ENCODE data around the gene PYGO2. TPM values are rescaled to one million over a fixed set of nuclear protein-coding genes. Genes with fewer than 3 reads are reported as not detected.

The PYGO2 gene
- total and polyA plus RNA-seq, 3 experiments from 2014 or later = 34.2 to 42.6 (median 35.3) TPM

- H3K36me3 ChIP-seq (ENCODE audit: insufficient read depth, low read length) = no peaks in the 10 kb centered on the region
- no peak overlapping the region for H3K4me3 Mint-ChIP-seq
- peaks cover 0 to 23% (median 6%) of the 10 kb centered on the region in 3 donors for H3K36me3 Mint-ChIP-seq
These were observed 13.3 kb upstream of the PYGO2 start for GRCh38 chr1:154974808-154975408.

GRCh38 chr1:154974102-154974807 lies 12.7 kb upstream of the PYGO2 start, which contains the start of gene CKS1B:
Gene CKS1B, plus strand, starts transcription at chr1:154974681. Its CDS starts 65 bp downstream, at chr1:154974746.
- Histone ChIP-seq H3K4me3 (ENCODE audit: low read length) (peak within 1 kb of the TSS; percentile 95), H3K9me3 (ENCODE audit: low read length) (no peaks in the 10 kb centered on the region), H3K27ac (ENCODE audit: low read depth, low read length) (peak within 1 kb of the TSS; percentile 95), H3K36me3 (ENCODE audit: insufficient read depth, low read length) (no peaks in the 10 kb centered on the region), H3K27me3 (ENCODE audit: insufficient read depth, low read length, poor library complexity, severe bottlenecking) (no peaks in the 10 kb centered on the region), H3K4me1 (ENCODE audit: insufficient read depth, low read length) (peaks cover 40% of the 10 kb centered on the region)
- ChIA-PET POLR2A (interaction anchor here (0.6 to 4.2 kb wide), 12 partner anchors 9 to 365 kb away, joined by 3 to 30 read pairs (median 6); partner anchors contain the start of genes FLAD1, PBXIP1, PMVK and PYGO2), CTCF (interaction anchor here (0.7 to 8.7 kb wide), 15 partner anchors 9 to 230 kb away, joined by 3 to 54 read pairs (median 4); partner anchors contain the start of genes FLAD1, PBXIP1 and PYGO2)
- H3K36me3 Mint-ChIP-seq = peaks cover 0 to 28% (median 4%) of the 10 kb centered on the region in 3 donors
- peak; percentile 93 to 99 (median 98) for DNase-seq
- H3K27me3 Mint-ChIP-seq = no peaks in the 10 kb centered on the region
- peaks cover 24 to 34% (median 28%) of the 10 kb centered on the region in 3 donors for H3K4me1 Mint-ChIP-seq
- H3K9me3 Mint-ChIP-seq = no peaks in the 10 kb centered on the region
- H3K27ac Mint-ChIP-seq = no peak within 1 kb of the TSS
- H3K4me3 Mint-ChIP-seq = no peak within 1 kb of the TSS

More at GRCh38 chr1:154974808-154975408, 13.3 kb upstream of the PYGO2 start:
- no peaks in the 10 kb centered on the region for H3K9me3 Mint-ChIP-seq
- ChIA-PET POLR2A (interaction anchor here (0.9 to 4.2 kb wide), 7 partner anchors 8 to 43 kb away, joined by 3 to 30 read pairs (median 9); partner anchors contain the start of genes FLAD1, PBXIP1 and PYGO2), CTCF (interaction anchor here (0.7 to 8.7 kb wide), 10 partner anchors 9 to 116 kb away, joined by 3 to 54 read pairs (median 6); partner anchors contain the start of genes FLAD1, PBXIP1 and PYGO2)
- peak overlapping the region; percentile 95 for H3K27ac ChIP-seq (ENCODE audit: low read depth, low read length)
- peaks cover 40% of the 10 kb centered on the region for H3K4me1 ChIP-seq (ENCODE audit: insufficient read depth, low read length)
- H3K27me3 ChIP-seq (ENCODE audit: insufficient read depth, low read length, poor library complexity, severe bottlenecking) = no peaks in the 10 kb centered on the region
- no peaks in the 10 kb centered on the region for H3K27me3 Mint-ChIP-seq
- peaks cover 23 to 29% (median 24%) of the 10 kb centered on the region in 3 donors for H3K4me1 Mint-ChIP-seq
- H3K27ac Mint-ChIP-seq = no peak overlapping the region
- peak overlapping the region; percentile 95 for H3K4me3 ChIP-seq (ENCODE audit: low read length)
- H3K9me3 ChIP-seq (ENCODE audit: low read length) = no peaks in the 10 kb centered on the region
- DNase-seq = peak; percentile 90 to 97 (median 96)

- Histone ChIP-seq H3K27ac (ENCODE audit: low read depth, low read length) (peak overlapping the region; percentile 95), H3K9me3 (ENCODE audit: low read length) (no peaks in the 10 kb centered on the region), H3K4me3 (ENCODE audit: low read length) (peak overlapping the region; percentile 84), H3K4me1 (ENCODE audit: insufficient read depth, low read length) (peaks cover 40% of the 10 kb centered on the region), H3K36me3 (ENCODE audit: insufficient read depth, low read length) (no peaks in the 10 kb centered on the region), H3K27me3 (ENCODE audit: insufficient read depth, low read length, poor library complexity, severe bottlenecking) (no peaks in the 10 kb centered on the region)
- DNase-seq = peak; percentile 80 to 93 (median 89)
- CTCF ChIA-PET = interaction anchor here (0.7 to 8.7 kb wide), 12 partner anchors 9 to 229 kb away, joined by 3 to 54 read pairs (median 4); partner anchors contain the start of genes FLAD1, LENEP, PBXIP1 and PYGO2
- Mint-ChIP-seq H3K4me3 (no peak overlapping the region), H3K27me3 (no peaks in the 10 kb centered on the region), H3K9me3 (no peaks in the 10 kb centered on the region), H3K4me1 (peaks cover 24 to 34% (median 32%) of the 10 kb centered on the region in 3 donors), H3K36me3 (peaks cover 0 to 31% (median 4%) of the 10 kb centered on the region in 3 donors), H3K27ac (no peak overlapping the region)
- POLR2A ChIA-PET = interaction anchor here (0.6 to 4.2 kb wide), 9 partner anchors 10 to 364 kb away, joined by 3 to 30 read pairs (median 8); partner anchors contain the start of genes FLAD1, PBXIP1, PMVK and PYGO2
These were observed 11.9 kb upstream of the PYGO2 start for GRCh38 chr1:154973344-154974101.

- ChIA-PET CTCF (interaction anchor here (1.0 to 3.6 kb wide), 7 partner anchors 10 to 27 kb away, joined by 3 to 15 read pairs (median 7); partner anchors contain the start of genes FLAD1, PBXIP1 and PYGO2), POLR2A (interaction anchor here (0.6 to 4.2 kb wide), 4 partner anchors 10 to 1004 kb away, joined by 3 to 30 read pairs (median 6); partner anchors contain the start of genes FLAD1 and PYGO2)
- peaks cover 0 to 35% (median 4%) of the 10 kb centered on the region in 3 donors for H3K36me3 Mint-ChIP-seq
- Histone ChIP-seq H3K27me3 (ENCODE audit: insufficient read depth, low read length, poor library complexity, severe bottlenecking) (no peaks in the 10 kb centered on the region), H3K4me1 (ENCODE audit: insufficient read depth, low read length) (peaks cover 40% of the 10 kb centered on the region), H3K4me3 (ENCODE audit: low read length) (no peak overlapping the region), H3K27ac (ENCODE audit: low read depth, low read length) (peak overlapping the region; percentile 95), H3K36me3 (ENCODE audit: insufficient read depth, low read length) (peaks cover 8% of the 10 kb centered on the region), H3K9me3 (ENCODE audit: low read length) (no peaks in the 10 kb centered on the region)
- DNase-seq = peak in 2 of 5 donors; percentile 21 to 50
- H3K4me1 Mint-ChIP-seq = peaks cover 24 to 38% (median 31%) of the 10 kb centered on the region in 3 donors
- peak overlapping the region in 3 of 8 donors; percentile 72 to 88 (median 74) for H3K27ac Mint-ChIP-seq
- H3K4me3 Mint-ChIP-seq = peak overlapping the region in 1 of 7 donors; percentile 64
- no peaks in the 10 kb centered on the region for H3K9me3 Mint-ChIP-seq
- no peaks in the 10 kb centered on the region for H3K27me3 Mint-ChIP-seq
These were observed 11.1 kb upstream of the PYGO2 start for GRCh38 chr1:154972517-154973343.

GRCh38 chr1:154972213-154972516 lies 10.6 kb upstream of the PYGO2 start:
- Histone ChIP-seq H3K4me1 (ENCODE audit: insufficient read depth, low read length) (peaks cover 40% of the 10 kb centered on the region), H3K36me3 (ENCODE audit: insufficient read depth, low read length) (peaks cover 13% of the 10 kb centered on the region), H3K4me3 (ENCODE audit: low read length) (no peak overlapping the region), H3K9me3 (ENCODE audit: low read length) (no peaks in the 10 kb centered on the region), H3K27me3 (ENCODE audit: insufficient read depth, low read length, poor library complexity, severe bottlenecking) (no peaks in the 10 kb centered on the region), H3K27ac (ENCODE audit: low read depth, low read length) (peak overlapping the region; percentile 95)
- peak in 1 of 5 donors; percentile 15 for DNase-seq
- ChIA-PET POLR2A (interaction anchor here (0.6 to 4.2 kb wide), 2 partner anchors 11 to 1005 kb away, joined by 3 to 30 read pairs; partner anchors contain the start of gene FLAD1), CTCF (interaction anchor here (1.4 to 3.6 kb wide), 5 partner anchors 11 to 45 kb away, joined by 3 to 21 read pairs (median 13); partner anchors contain the start of genes FLAD1 and PBXIP1)
- H3K9me3 Mint-ChIP-seq = no peaks in the 10 kb centered on the region
- peaks cover 0 to 40% (median 4%) of the 10 kb centered on the region in 3 donors for H3K36me3 Mint-ChIP-seq
- H3K4me3 Mint-ChIP-seq = peak overlapping the region in 1 of 7 donors; percentile 64
- H3K4me1 Mint-ChIP-seq = peaks cover 24 to 38% (median 27%) of the 10 kb centered on the region in 3 donors
- H3K27me3 Mint-ChIP-seq = no peaks in the 10 kb centered on the region
- peak overlapping the region in 3 of 8 donors; percentile 72 to 88 (median 74) for H3K27ac Mint-ChIP-seq

- CTCF ChIA-PET = interaction anchor here (0.9 to 3.6 kb wide), 8 partner anchors 10 to 72 kb away, joined by 3 to 21 read pairs (median 4); partner anchors contain the start of genes FLAD1, PBXIP1 and PYGO2
- Histone ChIP-seq H3K9me3 (ENCODE audit: low read length) (no peaks in the 10 kb centered on the region), H3K4me3 (ENCODE audit: low read length) (no peak overlapping the region), H3K36me3 (ENCODE audit: insufficient read depth, low read length) (peaks cover 20% of the 10 kb centered on the region), H3K27me3 (ENCODE audit: insufficient read depth, low read length, poor library complexity, severe bottlenecking) (no peaks in the 10 kb centered on the region), H3K27ac (ENCODE audit: low read depth, low read length) (peak overlapping the region; percentile 60), H3K4me1 (ENCODE audit: insufficient read depth, low read length) (peaks cover 38% of the 10 kb centered on the region)
- DNase-seq = peak in 1 of 5 donors; percentile 15
- Mint-ChIP-seq H3K4me1 (peaks cover 24 to 38% (median 27%) of the 10 kb centered on the region in 3 donors), H3K27me3 (no peaks in the 10 kb centered on the region), H3K4me3 (peak overlapping the region in 6 of 7 donors; percentile 21 to 61 (median 34)), H3K36me3 (peaks cover 0 to 47% (median 4%) of the 10 kb centered on the region in 3 donors), H3K27ac (peak overlapping the region in 6 of 8 donors; percentile 8 to 91 (median 66)), H3K9me3 (no peaks in the 10 kb centered on the region)
- POLR2A ChIA-PET = interaction anchor here (0.9 to 4.2 kb wide), 2 partner anchors 12 to 19 kb away, joined by 4 to 30 read pairs; partner anchors contain the start of gene FLAD1
These were observed 9.9 kb upstream of the PYGO2 start for GRCh38 chr1:154971341-154971998.

Measured in CD8-positive, alpha-beta memory T cell (primary cell).